ENCODE data around the gene GLRX2. TPM values are rescaled to one million over a fixed set of nuclear protein-coding genes. Genes with fewer than 3 reads are reported as not detected.

The GLRX2 gene
- total RNA-seq, 4 donors from 2014 or later, result 4.5 to 23.0 (median 6.1) TPM

DNA sequence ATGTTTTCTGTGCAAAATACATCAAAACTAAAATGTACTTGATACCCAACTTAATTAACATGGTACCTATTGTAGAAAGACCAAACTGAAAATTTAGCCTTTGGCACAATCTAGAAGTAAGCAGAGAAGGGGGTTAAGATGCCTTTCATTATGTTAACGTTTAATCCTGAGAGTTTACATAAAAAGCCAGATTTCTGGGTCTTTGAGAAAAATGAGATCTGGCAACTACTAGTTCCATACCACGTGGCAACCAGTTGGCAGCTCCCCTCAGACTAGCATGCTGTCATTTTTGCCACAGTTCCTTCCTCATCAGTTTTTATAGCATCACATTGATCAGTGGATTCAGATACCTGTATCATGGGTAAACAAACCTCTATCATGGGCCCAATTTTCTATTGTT, 44.3 kb downstream of the GLRX2 start:
- Histone ChIP-seq H3K4me1 (peaks cover 19 to 24% of the 10 kb centered on the region in 2 donors), H3K4me3 (replicated peaks in 1 of 3) (peak overlapping the region in 2 of 3 donors; percentile 43 to 78), H3K36me3 (no peaks in the 10 kb centered on the region), H3K9me3 (no peaks in the 10 kb centered on the region), H3K27me3 (no peaks in the 10 kb centered on the region), H3K27ac (no peak overlapping the region)
- no peak for DNase-seq
- intact Hi-C loops (cut with DNase I), result no loop called here
- no peak for TF ChIP-seq POLR2A (IDR thresholded peaks at IDR 0.05)
- TF ChIP-seq, protein P1, sequence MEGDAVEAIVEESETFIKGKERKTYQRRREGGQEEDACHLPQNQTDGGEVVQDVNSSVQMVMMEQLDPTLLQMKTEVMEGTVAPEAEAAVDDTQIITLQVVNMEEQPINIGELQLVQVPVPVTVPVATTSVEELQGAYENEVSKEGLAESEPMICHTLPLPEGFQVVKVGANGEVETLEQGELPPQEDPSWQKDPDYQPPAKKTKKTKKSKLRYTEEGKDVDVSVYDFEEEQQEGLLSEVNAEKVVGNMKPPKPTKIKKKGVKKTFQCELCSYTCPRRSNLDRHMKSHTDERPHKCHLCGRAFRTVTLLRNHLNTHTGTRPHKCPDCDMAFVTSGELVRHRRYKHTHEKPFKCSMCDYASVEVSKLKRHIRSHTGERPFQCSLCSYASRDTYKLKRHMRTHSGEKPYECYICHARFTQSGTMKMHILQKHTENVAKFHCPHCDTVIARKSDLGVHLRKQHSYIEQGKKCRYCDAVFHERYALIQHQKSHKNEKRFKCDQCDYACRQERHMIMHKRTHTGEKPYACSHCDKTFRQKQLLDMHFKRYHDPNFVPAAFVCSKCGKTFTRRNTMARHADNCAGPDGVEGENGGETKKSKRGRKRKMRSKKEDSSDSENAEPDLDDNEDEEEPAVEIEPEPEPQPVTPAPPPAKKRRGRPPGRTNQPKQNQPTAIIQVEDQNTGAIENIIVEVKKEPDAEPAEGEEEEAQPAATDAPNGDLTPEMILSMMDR (IDR thresholded peaks at IDR 0.05), result no peak
- WGBS, 2 donors, result 16 to 22% methylated on average over 2 of the region's 2 CpGs

DNA sequence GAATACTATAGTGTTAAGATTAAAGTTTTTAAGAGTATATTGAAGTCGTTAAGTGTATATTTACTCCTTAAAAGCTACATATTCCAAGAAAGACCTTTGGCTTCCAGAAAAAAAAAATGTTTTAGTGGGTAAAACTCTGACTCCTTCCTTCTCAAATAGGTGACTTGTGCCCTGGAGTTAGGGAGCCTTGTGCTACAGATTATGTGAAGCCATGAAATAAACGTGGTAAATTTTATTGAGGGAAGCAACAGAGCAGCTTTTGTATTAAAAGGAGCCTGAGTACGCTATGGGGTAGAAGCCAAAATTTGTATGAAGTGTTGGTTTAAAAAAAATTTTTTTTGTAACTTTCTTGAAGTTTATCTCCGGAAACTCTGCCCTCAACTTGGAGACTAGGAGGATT, 44.8 kb downstream of the GLRX2 start:
- intact Hi-C loops (cut with DNase I), result no loop called here
- Histone ChIP-seq H3K4me3 (replicated peaks in 1 of 3) (peak overlapping the region; percentile 43 to 85 (median 78)), H3K27ac (peak overlapping the region; percentile 80 to 97 (median 96)), H3K4me1 (peaks cover 19 to 24% of the 10 kb centered on the region in 2 donors), H3K9me3 (no peaks in the 10 kb centered on the region), H3K36me3 (no peaks in the 10 kb centered on the region), H3K27me3 (no peaks in the 10 kb centered on the region)
- WGBS, 2 donors, result 12 to 13% methylated on average over 4 of the region's 4 CpGs
- no peak for TF ChIP-seq POLR2A (IDR thresholded peaks at IDR 0.05)
- TF ChIP-seq, protein P1 (IDR thresholded peaks at IDR 0.05), result no peak
- no peak for DNase-seq

DNA sequence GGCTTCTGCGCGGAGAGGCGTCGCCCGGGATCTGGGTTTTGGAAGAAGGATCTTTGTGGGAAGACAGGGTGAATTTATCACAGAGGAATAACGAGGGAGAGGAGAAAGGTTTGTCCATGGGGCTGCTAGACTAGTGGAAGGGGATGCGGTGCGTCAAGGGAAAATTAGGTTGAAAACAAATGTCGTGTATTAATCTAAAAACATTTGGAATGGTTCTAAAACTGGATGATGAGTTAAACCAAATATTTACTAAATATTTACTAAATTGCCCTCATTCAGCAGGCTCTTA, 45.2 kb downstream of the GLRX2 start:
- H3K27ac ChIP-seq, result peak overlapping the region; percentile 80 to 97 (median 96)
- 0 to 1% methylated on average over 9 of the region's 9 CpGs for WGBS, 2 donors
- no peak for DNase-seq
- TF ChIP-seq POLR2A (IDR thresholded peaks at IDR 0.05), result no peak
- TF ChIP-seq, protein P1 (IDR thresholded peaks at IDR 0.05), result no peak
- peak overlapping the region; percentile 43 to 85 (median 78) for H3K4me3 ChIP-seq (replicated peaks in 1 of 3)
- H3K4me1 ChIP-seq, result peaks cover 19 to 24% of the 10 kb centered on the region in 2 donors
- no peaks in the 10 kb centered on the region for H3K27me3 ChIP-seq
- intact Hi-C loops (cut with DNase I), result no loop called here
- no peaks in the 10 kb centered on the region for H3K9me3 ChIP-seq
- H3K36me3 ChIP-seq, result no peaks in the 10 kb centered on the region

DNA sequence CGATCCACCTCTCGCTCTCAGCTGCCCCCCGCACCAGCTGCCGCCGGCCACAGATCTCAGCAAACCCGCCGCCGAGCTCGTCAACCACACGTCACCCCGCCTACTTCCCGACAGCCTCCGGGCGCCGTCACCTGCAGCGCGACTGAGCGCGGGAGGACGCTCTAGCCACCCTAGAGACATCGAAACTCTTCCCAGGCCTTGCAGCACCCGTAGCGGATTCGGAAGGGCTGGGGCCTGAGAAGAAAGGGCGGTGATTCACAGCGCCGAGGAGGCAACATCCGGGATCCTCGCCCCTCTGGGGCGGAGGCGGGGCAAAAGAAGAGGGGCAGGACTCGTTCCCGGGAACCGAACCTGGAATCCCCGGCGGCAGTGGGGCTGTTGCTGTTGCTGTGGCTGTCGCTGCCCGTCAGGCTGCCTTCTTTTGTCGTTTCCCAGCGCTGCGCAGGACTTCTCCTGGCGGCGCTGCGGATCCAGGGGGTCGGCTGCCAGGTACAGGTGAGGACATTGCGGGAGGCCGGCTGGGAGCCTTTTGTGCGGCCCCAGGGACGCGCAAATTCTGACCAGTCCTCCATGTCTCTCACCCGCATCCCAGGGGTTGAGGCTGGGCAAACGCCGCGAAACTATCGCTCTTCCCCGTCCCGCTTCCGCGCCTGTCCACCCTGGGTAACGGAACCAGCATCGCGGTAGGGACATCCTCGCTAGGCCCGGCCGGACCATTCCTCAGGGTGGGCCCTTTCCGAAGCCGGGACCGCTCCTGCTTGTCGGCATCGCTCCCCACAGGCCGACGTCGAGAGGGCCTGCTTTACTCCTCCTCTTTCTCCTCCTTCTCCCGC, 45.7 kb downstream of the GLRX2 start, which contains the start of the genes RO60 and UCHL5:
TSS of gene RO60 (plus strand) at position 331 of the 833 bp plus-strand sequence. CDS start 9,443 bp downstream, outside the sequence.
TSS of gene UCHL5 (minus strand) at position 79 of the 833 bp plus-strand sequence. CDS start 100 bp downstream, outside the sequence.
- TF ChIP-seq POLR2A (IDR thresholded peaks at IDR 0.05), result peak; percentile 48 to 89
- TF ChIP-seq, protein P1 (IDR thresholded peaks at IDR 0.05), result peak in 1 of 6 experiments; percentile 22
- Histone ChIP-seq H3K9me3 (no peaks in the 10 kb centered on the region), H3K27me3 (no peaks in the 10 kb centered on the region), H3K27ac (peak within 1 kb of the TSS; percentile 80 to 97 (median 96)), H3K36me3 (no peaks in the 10 kb centered on the region), H3K4me3 (replicated peaks in 1 of 3) (peak within 1 kb of the TSS; percentile 43 to 85 (median 78)), H3K4me1 (peaks cover 19 to 24% of the 10 kb centered on the region in 2 donors)
- DNase-seq, result peak; percentile 96 to 97
- 1% methylated on average over 22 to 29 of the region's 74 CpGs for WGBS, 2 donors
- intact Hi-C loops (cut with DNase I), result no loop called here
